Peyer's patch (tissue), 4 donors: ENCODE measurements around the gene SDHAF2. TPM values are rescaled to one million over a fixed set of nuclear protein-coding genes. Genes with fewer than 3 reads are reported as not detected.
"Not testable (repeated sequence)": the region's sequence is repeated elsewhere in the genome, so short reads cannot be mapped to it uniquely, and the experiment has no call there.

Experiments used
- DNase-seq, 3 donors: peaks; one replicate each; pipeline ENCODE4 v3.0.0-alpha.2; 2017 to 2019
- H3K27ac ChIP-seq, 4 donors: fragments of 200-600 bp; sonication (generic); one replicate each; pipeline ENCODE4 v1.5.1; 2016 to 2019
- H3K27me3 ChIP-seq, 2 donors: fragments of 200-600 bp; sonication (generic); one replicate each; pipeline ENCODE4 v1.5.1; 2019
- H3K36me3 ChIP-seq, 3 donors: fragments of 200-600 bp; sonication (generic); one replicate each; pipeline ENCODE4 v1.5.1; 2016 to 2019
- H3K4me1 ChIP-seq, 4 donors: fragments of 200-600 bp; sonication (generic); one replicate each; pipeline ENCODE4 v1.5.1; 2016 to 2019
- H3K4me3 ChIP-seq, 4 donors: fragments of 200-600 bp; sonication (generic); 1 replicate in 3 of 4; 2 replicates in 1 of 4; pipeline ENCODE4 v1.5.1; 2016 to 2019; ENCODE audit warnings: mild to moderate bottlenecking in 1 of 4
- H3K9me3 ChIP-seq, 4 donors: fragments of 200-600 bp; sonication (generic); one replicate each; pipeline ENCODE4 v1.5.1; 2016 to 2019; ENCODE audit warnings: mild to moderate bottlenecking in 1 of 4
- POLR2A ChIP-seq, 2 donors: fragments of 450-650 bp; IDR thresholded peaks; one replicate each; pipeline ENCODE4 v1.5.1; 2017; ENCODE audit warnings: antibody characterized with exemption in 2 of 2, mild to moderate bottlenecking in 2 of 2, moderate library complexity in 2 of 2
- total RNA-seq, 4 donors: library from RNA; depleted of rRNA; stranded (reverse); fragments of >200 nt; gene quantifications; one replicate each; pipeline ENCODE4 v1.1.0, GENCODE V29; 2016
- TF ChIP-seq, protein P1 (sequence below), 6 experiments: fragments of 450-650 bp in 4 of 6; fragments of 200-600 bp in 2 of 6; sonication (generic) in 1 of 6; IDR thresholded peaks; one replicate each; pipeline ENCODE4 v1.5.1; 2017 to 2019; ENCODE audit warnings: antibody characterized with exemption in 6 of 6, mild to moderate bottlenecking in 3 of 6, moderate library complexity in 1 of 6

SDHAF2 gene
- 10 to 100 TPM; 54.5 to 92.4 (median 70.5) TPM for total RNA-seq

DNA sequence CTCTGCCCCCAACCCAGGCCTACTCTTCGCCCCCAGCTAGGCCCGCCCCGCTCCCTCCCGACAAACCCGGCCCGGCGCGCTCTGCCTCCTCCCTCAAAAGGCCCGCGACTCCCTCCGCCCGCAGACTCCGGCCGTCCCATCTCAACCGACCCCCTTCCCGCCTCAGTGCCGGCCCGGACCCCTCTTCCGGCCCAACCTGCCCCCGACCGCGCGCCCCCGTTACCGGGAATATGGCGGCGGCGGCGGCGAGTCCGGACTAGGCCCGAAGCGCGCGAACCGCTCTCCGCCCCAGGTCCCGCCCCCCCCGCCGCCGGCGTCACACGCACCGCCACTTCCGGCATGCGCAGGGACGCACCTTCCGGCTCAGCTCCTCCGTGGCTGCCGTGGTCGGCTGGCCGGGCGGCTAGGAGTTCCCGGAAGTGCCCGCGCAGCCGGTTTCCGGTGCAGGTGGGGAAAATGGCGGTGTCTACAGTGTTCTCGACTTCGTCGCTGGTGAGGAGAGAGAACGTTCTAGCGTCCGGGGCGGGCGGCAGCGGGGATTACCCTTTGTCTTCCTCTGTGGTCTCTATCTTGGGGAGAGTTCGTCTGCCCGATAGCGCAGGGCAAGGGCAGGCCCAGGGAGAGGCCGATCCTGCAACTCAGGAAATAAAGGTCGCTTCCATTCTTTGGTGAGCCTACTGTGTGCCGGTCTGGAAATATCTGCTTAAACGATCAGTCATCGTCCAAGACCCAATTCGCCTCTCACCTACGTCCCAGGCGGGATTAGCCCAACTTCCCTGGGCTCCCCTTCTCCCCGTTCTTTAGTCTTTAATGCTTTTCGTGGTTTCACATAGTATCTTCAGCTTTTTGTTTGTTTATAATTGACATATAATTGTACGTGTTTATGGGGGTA, at the start of gene SDHAF2, which contains the start of gene CPSF7:
TSS of gene SDHAF2 (plus strand) at position 434 of the 892 bp plus-strand sequence. CDS start at position 457, 23 bp downstream.
TSS of gene CPSF7 (minus strand) at position 285 of the 892 bp plus-strand sequence. CDS start 740 bp downstream, outside the sequence.
- Histone ChIP-seq H3K4me1 (peaks cover 0 to 34% (median 13%) of the 10 kb centered on the region in 4 donors), H3K36me3 (peaks cover 0 to 44% (median 0%) of the 10 kb centered on the region in 3 donors), H3K4me3 (peak within 1 kb of the TSS; percentile 79 to 93 (median 84)), H3K9me3 (no peaks in the 10 kb centered on the region), H3K27me3 (no peaks in the 10 kb centered on the region), H3K27ac (peak within 1 kb of the TSS; percentile 94 to 99 (median 98))
- peak; percentile 49 to 74 for TF ChIP-seq POLR2A (IDR thresholded peaks at IDR 0.05)
- TF ChIP-seq, protein P1, sequence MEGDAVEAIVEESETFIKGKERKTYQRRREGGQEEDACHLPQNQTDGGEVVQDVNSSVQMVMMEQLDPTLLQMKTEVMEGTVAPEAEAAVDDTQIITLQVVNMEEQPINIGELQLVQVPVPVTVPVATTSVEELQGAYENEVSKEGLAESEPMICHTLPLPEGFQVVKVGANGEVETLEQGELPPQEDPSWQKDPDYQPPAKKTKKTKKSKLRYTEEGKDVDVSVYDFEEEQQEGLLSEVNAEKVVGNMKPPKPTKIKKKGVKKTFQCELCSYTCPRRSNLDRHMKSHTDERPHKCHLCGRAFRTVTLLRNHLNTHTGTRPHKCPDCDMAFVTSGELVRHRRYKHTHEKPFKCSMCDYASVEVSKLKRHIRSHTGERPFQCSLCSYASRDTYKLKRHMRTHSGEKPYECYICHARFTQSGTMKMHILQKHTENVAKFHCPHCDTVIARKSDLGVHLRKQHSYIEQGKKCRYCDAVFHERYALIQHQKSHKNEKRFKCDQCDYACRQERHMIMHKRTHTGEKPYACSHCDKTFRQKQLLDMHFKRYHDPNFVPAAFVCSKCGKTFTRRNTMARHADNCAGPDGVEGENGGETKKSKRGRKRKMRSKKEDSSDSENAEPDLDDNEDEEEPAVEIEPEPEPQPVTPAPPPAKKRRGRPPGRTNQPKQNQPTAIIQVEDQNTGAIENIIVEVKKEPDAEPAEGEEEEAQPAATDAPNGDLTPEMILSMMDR (IDR thresholded peaks at IDR 0.05) = peak in 1 of 6 experiments; percentile 0
- DNase-seq = peak; percentile 96 to 99 (median 99)

- Histone ChIP-seq H3K27ac (peak overlapping the region in 3 of 4 donors; percentile 25 to 73 (median 51)), H3K9me3 (no peaks in the 10 kb centered on the region), H3K36me3 (no peaks in the 10 kb centered on the region), H3K4me3 (no peak overlapping the region), H3K27me3 (no peaks in the 10 kb centered on the region), H3K4me1 (peaks cover 0 to 16% (median 0%) of the 10 kb centered on the region in 4 donors)
- no peak for DNase-seq
- no peak for TF ChIP-seq POLR2A (IDR thresholded peaks at IDR 0.05)
- TF ChIP-seq, protein P1 (IDR thresholded peaks at IDR 0.05) = no peak
These were observed 49.0 kb upstream of the SDHAF2 start for GRCh38 chr11:61380884-61381283.

GRCh38 chr11:61383859-61384258, 46.1 kb upstream of the SDHAF2 start:
- Histone ChIP-seq H3K27ac (peak overlapping the region in 1 of 4 donors; percentile 17), H3K4me1 (peaks cover 0 to 16% (median 0%) of the 10 kb centered on the region in 4 donors)
- not testable (repeated sequence) for DNase-seq, H3K4me3 ChIP-seq, H3K9me3 ChIP-seq, H3K27me3 ChIP-seq, H3K36me3 ChIP-seq

GRCh38 chr11:61384271-61385242, 45.4 kb upstream of the SDHAF2 start:
- no peak for DNase-seq
- H3K4me3 ChIP-seq = no peak overlapping the region
- peak overlapping the region in 1 of 4 donors; percentile 17 for H3K27ac ChIP-seq
- no peaks in the 10 kb centered on the region for H3K36me3 ChIP-seq
- TF ChIP-seq, protein P1 (IDR thresholded peaks at IDR 0.05) = peak in 3 of 6 experiments; percentile 20 to 40 (median 38)
- no peak for TF ChIP-seq POLR2A (IDR thresholded peaks at IDR 0.05)
- H3K27me3 ChIP-seq = no peaks in the 10 kb centered on the region
- no peaks in the 10 kb centered on the region for H3K9me3 ChIP-seq
- H3K4me1 ChIP-seq = peaks cover 0 to 16% (median 0%) of the 10 kb centered on the region in 4 donors

GRCh38 chr11:61390161-61390560, 39.8 kb upstream of the SDHAF2 start:
- Histone ChIP-seq H3K4me3 (no peak overlapping the region), H3K9me3 (no peaks in the 10 kb centered on the region), H3K4me1 (peaks cover 0 to 9% (median 3%) of the 10 kb centered on the region in 4 donors), H3K27ac (no peak overlapping the region), H3K27me3 (no peaks in the 10 kb centered on the region), H3K36me3 (peaks cover 0 to 13% (median 0%) of the 10 kb centered on the region in 3 donors)
- no peak for DNase-seq
- TF ChIP-seq, protein P1 (IDR thresholded peaks at IDR 0.05) = no peak
- no peak for TF ChIP-seq POLR2A (IDR thresholded peaks at IDR 0.05)
